NCI-H2081 (cell line): ENCODE data around the gene FOXB1.

Experiments
- DNase-seq, 2 experiments: peaks; one replicate each; lab custom pipeline; 2025; lab: John Stamatoyannopoulos, UW

FOXB1 gene

DNA sequence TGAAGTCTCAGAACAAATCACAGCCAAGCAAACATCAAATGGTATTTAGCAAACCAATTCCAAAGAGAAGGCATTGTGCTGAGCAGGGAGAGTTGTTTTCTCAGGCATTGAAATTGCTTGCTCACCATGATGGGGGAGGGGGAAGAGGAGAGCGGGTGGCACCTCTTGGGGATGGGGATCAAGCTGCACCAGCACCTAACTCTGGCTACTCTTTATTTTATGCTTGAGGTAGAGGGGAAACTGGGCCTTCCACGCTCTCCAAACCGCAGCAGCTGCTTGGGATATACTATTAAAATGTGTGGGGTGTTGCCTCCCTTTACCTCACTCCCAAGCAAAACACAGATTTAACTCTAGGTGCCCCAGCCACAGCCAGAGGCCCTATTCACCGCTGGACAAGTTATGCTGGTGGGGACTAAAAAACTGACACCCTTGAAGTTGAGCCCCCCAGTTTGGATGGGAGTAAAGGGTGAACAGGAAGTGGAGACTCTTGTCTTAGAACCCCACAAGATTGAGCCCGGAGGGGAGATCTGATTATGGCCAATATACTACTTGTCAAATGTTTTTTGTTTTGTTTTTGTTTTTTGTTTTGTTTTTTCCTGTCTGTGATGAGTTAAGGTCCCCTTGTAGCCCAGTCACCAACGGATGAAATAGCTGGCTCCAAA is 5.0 kb upstream of the FOXB1 start:
- DNase-seq = no peak

GRCh38 chr15:59999612-60000112 is 4.4 kb upstream of the FOXB1 start:
- DNase-seq = no peak

DNA sequence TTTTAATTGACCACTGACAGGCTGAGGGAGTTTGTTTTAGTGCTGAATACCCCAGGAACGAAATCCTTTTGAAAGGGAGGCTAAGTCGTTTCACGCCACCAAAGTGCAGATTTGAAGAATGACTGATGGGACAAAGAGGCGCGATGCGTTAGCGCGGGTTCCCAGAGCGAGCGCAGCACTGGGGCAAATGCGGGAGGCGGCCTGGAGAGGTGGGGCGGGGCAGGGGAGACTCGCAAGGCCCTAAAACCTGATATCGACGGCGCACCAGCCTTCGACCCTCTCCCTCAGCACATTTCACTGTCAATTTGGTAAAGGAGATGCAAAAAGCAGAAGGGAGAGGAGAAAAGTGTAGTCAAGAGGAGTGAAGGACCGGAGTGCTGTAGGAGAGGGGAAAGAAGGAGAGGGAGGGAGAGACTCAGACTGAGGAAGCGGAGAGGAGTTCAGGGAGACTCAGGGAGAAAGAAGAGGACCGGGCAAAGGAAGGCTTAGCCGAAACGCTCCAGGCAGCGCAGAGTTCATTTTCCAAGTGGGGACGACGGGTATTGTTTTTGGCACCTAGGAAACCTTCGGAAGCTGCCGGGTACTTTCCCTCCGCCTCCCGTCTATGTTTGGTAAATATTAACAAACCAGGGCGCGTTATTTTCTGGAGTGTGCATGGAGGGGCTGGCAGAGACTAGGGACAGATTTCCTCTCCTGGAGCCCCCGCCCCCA is 3.8 kb upstream of the FOXB1 start:
- DNase-seq = peak; percentile 25 to 74

DNA sequence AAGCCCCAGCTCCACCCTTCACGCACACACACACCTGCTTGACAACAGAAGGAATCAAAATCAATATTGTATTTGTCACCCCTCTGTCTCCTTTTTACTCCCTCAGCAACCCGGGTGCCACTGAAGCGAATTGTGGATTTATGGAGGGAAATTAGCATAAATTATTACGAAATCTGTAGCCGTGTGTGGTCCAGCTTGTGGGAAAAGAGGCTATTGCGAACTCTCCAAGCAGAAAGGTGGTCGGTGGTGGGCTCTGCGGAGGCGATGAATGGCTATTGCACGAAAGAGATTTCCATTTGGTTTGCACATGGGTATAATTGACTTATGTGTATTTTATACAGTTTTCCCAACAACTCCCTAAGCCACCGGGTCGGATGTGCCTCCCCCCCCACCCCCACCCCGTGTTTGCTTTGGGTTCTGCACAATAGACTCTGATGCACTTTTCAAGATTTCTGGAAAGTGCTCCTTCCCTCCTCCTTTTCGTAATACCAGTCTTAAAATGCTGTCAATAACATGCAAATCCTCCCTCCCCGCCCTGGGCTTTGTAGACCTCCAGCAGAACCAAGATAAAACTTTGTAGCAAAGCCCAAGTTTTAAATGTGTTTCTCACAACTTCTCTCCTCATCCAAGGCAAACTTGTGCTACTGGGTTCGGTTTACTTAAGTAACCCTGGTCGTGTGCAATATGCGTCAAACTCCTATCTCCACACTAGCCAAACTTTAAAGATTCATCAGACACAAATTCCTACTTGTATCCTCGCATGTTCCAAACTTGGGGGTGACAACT is 3.1 kb upstream of the FOXB1 start:
- DNase-seq = no peak

- DNase-seq = no peak
Observed at GRCh38 chr15:60001610-60002527, 2.2 kb upstream of the FOXB1 start.

DNA sequence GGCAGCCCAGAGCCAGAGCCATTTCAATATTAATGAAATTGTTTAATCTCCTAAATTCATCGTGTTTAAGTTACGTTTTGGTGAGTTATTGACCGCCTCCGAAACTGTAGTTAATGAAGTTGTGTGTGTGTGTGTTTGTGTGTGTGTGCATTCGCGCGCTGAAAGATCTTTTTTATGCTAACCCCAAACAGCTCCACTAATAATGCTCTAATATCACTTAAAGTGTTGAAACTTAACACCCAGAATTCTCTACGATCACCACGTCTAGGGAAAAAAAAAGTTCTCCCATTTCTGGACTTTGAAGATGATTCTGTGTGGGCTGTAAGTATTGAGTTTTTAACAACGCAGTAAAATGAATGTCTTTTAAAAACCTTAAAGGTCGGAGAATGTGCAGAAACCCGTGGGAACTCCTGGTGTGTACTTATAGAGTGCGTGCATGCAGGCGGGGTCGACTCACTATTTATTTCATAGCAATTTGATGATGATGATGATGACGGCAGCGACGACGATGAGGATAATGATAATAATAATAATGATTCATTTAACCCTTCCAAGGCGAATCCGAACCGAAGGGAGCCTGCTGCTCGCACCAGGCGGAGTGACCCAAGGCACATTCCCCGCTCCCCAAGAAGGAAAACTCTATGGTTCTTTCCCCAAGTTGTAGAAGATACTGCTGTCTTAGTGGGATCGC is 1.4 kb upstream of the FOXB1 start:
- DNase-seq = no peak

DNA sequence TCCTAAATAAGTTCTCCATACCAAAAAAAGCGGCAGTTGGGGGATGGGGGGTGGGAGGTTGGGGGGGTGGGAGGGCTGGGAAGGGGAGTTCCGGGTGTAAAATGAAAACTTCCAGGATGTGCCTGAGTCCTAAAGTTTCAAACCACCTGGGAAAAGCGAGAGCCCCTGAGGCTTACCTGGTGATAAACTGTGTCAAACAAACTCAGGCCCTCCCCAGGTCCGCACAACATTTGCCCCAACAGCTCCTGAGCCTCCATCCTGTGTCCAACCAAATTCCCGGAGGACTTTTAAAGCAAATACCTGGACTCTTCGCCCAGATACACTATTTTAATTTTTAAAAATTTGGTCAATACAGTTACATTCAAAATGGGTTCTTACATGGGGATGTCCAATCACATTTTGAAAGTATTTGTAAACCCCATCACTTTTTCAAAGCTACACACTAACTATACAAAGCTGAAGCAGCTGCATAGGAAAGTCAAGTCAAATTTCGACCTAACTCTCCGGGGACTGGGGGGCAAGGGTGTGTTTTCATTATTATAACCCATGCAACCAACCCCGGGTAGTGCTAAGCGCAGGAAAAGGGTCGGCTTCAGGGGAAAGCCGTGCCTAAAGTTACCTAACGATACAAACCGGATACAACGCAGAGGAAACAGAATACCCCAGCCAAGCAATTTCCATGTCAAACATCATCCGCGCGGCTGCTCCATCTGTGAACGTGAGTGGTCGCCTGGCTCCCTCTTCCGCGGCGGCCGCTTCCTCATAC is 685 bp upstream of the FOXB1 start:
- DNase-seq = peak in 1 of 2 experiments; percentile 7

DNA sequence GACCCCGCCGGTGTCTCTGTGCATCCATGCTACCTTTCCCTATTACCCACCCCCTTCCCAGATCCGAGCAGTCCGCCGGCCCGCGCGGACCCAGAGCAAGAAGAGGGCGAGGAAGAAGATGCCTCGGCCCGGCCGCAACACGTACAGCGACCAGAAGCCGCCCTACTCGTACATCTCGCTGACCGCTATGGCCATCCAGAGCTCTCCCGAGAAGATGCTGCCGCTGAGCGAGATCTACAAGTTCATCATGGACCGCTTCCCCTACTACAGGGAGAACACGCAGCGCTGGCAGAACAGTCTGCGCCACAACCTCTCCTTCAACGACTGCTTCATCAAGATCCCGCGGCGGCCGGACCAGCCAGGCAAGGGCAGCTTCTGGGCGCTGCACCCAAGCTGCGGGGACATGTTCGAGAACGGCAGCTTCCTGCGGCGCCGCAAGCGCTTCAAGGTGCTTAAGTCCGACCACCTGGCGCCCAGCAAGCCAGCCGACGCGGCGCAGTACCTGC is 788 bp downstream of the FOXB1 start:
- peak; percentile 28 to 45 for DNase-seq

DNA sequence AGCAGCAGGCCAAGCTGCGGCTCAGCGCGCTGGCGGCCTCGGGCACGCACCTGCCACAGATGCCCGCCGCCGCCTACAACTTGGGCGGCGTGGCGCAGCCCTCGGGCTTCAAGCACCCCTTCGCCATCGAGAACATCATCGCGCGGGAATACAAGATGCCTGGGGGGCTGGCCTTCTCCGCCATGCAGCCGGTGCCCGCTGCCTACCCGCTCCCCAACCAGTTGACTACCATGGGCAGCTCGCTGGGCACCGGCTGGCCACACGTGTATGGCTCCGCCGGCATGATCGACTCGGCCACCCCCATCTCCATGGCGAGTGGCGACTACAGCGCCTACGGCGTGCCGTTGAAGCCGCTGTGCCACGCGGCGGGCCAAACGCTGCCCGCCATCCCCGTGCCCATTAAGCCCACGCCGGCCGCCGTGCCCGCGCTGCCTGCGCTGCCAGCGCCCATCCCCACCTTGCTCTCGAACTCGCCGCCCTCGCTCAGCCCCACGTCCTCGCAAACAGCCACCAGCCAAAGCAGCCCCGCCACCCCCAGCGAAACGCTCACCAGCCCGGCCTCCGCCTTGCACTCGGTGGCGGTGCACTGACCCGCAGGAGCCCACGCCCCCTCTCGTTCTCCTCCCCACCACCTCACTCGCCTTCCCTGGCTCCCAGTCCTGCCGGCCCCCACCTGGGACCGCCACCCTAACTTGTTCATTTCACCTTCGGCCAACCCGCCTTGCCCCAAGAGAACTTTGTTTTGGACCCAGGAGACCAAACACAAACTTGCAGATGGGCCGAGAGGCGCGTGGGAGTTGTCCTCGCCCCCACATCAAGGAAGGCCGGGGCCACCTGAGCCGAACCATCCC is 1.5 kb downstream of the FOXB1 start:
- DNase-seq = no peak

DNA sequence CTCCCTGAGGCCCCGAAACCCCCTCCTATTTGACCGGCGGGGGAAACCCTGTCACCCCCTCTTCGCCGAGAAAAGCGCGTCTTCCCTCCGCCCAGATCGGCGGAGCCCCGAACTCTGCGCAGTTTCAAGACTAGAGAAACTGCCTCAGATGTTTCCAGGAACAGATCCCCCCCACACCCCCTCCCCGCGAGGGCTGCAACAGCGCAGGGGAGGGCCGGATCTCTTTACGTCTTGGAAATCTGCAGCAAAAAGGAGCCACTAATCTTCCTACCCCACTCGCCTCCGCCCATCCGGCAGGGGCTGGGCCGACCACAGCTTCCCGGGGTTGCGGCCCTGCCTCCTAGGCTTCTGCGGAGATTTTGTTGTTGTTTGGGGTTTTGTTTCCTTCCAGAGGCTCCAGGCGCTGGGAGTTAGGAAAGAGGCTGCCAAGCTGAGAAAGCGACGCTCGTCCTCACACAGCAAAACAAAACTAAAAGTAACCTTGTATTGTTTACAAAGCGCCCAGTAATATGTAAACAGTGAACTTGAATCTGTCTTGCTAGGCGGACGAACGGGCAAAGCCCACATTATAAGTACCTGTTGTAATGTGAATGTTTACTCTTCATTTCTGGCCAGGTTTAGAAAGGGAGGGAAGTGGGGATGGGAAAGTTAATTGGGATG is 2.2 kb downstream of the FOXB1 start:
- DNase-seq = no peak

- DNase-seq = no peak
Observed at GRCh38 chr15:60006873-60007272, 2.8 kb downstream of the FOXB1 start.

DNA sequence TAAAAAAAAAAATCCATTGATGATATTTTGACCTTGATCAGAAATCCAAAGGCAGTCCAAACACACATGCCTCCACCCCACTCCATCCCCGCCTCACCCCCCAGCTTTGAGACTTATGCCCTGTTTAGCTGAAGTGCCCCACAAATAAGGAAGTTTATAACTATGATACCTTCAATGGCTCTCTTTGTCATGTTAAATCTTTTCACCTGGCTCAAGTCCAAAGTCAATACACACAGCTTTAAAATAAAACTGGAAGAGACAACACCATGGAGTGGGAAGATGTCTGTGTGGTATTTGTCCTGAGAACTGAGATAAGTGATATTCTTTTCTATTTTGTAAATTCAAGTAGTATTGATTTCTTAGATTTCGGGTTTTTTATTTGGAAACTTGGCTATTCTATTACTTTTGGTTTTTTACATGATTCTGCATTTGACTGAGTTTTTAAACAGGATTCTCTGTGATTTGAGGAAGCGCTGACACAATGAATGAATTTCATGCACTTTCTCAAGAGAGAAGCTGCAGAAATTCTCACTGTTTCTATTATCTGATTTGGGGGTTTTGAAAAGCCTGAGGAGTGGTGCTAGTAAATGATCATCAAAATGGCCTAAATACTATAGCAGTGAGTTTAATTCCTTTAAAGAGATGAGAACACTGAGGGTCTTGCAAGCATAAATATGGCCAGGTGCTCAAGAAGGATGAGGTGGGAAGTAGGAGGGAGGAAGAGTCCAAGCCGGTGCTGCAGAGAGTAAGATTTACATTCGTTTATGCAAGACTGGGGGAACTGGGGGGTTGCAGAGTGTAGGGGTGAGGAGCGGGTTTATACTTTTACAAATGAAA is 5.2 kb downstream of the FOXB1 start:
- peak in 1 of 2 experiments; percentile 20 for DNase-seq

GRCh38 chr15:60009980-60010732 is 6.0 kb downstream of the FOXB1 start:
- no peak for DNase-seq

DNA sequence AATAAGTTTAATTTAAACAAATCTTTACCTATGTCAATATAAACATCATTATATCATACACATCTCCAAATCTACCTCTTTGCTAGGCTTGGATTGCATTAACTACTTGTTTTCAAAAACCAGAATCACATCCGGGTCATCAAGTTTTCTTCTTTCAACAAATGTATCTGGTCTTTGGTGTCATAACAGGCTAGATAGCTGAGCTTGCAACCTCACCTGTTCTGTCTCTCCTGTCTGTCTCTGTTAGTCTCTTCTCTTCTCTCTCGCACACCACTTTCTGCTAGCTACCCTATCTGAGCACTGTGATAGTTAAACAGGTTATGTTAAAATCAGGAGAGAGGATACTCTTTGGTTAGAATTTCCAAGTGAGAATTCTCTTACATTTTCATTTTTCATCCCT is 6.7 kb downstream of the FOXB1 start:
- DNase-seq = no peak

DNA sequence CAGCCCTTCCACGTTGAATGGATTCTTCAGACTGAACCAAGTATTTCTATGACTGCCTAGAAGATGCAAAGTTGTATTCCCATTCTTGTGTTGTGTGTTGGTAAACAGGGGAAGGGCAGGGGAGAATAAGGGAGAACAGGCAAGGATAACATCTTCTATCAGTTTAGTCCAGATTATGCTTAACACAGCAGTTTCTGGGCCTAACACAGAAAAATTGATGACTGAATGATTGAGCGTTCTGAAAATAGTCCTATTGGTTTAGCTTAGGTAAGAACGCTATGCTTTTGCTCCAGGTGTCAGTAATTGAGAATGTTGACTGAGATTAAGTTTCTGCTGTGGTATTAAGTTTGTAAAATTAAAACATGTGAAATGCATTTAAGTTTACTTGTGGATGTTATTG is 8.6 kb downstream of the FOXB1 start:
- DNase-seq = no peak

DNA sequence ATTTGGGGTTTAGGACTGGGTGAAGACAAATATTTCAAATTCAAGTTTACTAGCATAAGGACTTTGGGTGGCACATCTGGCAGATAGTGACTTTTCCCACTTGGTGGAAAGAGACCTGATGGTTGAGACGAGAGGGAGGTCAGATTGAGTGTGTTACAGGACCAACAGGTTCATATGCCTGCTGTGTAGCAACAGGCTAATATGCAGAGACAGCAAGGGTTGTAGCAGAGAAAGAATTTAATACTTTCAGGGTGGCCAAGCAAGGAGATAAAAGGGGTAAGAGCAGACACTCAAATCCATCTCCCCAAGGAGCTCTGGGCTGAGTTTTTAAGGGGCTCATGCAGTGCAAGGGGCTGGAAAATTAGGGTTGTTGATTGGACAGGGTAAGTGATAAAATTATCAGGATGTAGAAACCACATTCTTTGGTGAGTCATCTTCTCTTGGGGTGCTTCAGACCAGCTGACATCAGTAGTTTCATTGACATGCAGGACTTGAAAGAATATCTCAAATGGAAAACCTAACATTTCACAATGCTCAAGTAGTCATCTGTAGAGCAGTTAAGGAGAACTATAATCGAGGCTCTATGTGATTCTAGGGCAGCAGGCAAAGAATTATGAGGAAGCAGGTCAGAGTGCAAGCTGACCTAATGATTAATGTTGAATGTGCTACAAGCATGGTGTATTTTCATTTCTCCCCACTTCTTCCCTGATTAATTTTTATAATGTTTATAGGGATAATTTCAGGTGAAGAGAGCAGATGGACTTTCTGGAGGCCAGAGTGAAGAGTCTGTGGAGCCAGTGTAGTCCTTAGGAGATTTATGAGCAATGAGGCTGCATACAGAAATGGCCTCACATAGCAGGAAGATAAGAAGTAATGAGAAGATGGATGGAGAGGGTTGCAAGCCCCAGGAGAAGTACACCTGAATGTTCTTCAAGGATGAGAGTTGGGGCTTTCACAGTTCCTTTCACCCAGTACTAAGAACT is 13.7 kb downstream of the FOXB1 start:
- DNase-seq = no peak
